Measurements from ENCODE around the gene NMRK1.

DNA sequence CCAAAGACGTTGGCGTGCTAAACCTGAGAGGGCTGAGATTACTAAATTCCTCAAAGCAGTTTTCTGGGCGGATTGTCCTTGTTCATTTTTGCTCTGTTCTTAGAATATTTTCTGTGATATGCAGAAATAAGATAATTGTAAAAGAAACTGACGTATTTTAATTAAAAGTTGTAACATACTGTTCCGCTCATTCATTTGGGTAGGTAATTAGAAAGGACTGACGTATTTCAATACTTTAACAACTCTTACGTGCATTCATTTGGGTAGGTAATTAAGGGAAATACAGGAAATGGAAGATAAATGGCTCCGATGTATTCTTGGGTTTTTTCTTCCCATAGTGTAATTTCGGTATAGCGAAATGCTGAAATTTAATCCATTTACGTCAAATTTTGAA lies 1.4 kb upstream of the NMRK1 start:
- TF ChIP-seq, protein P1, sequence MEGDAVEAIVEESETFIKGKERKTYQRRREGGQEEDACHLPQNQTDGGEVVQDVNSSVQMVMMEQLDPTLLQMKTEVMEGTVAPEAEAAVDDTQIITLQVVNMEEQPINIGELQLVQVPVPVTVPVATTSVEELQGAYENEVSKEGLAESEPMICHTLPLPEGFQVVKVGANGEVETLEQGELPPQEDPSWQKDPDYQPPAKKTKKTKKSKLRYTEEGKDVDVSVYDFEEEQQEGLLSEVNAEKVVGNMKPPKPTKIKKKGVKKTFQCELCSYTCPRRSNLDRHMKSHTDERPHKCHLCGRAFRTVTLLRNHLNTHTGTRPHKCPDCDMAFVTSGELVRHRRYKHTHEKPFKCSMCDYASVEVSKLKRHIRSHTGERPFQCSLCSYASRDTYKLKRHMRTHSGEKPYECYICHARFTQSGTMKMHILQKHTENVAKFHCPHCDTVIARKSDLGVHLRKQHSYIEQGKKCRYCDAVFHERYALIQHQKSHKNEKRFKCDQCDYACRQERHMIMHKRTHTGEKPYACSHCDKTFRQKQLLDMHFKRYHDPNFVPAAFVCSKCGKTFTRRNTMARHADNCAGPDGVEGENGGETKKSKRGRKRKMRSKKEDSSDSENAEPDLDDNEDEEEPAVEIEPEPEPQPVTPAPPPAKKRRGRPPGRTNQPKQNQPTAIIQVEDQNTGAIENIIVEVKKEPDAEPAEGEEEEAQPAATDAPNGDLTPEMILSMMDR (conservative IDR thresholded peaks at IDR 0.05; ENCODE audit: low read depth in 2 of 2) = no peak
- no peak for TF ChIP-seq EZH2 (IDR thresholded peaks at IDR 0.05; ENCODE audit: low read depth, unreplicated experiment)
- no peak for TF ChIP-seq POLR2AphosphoS5 (IDR thresholded peaks at IDR 0.05; ENCODE audit: low read depth)
- TF ChIP-seq, protein P2, sequence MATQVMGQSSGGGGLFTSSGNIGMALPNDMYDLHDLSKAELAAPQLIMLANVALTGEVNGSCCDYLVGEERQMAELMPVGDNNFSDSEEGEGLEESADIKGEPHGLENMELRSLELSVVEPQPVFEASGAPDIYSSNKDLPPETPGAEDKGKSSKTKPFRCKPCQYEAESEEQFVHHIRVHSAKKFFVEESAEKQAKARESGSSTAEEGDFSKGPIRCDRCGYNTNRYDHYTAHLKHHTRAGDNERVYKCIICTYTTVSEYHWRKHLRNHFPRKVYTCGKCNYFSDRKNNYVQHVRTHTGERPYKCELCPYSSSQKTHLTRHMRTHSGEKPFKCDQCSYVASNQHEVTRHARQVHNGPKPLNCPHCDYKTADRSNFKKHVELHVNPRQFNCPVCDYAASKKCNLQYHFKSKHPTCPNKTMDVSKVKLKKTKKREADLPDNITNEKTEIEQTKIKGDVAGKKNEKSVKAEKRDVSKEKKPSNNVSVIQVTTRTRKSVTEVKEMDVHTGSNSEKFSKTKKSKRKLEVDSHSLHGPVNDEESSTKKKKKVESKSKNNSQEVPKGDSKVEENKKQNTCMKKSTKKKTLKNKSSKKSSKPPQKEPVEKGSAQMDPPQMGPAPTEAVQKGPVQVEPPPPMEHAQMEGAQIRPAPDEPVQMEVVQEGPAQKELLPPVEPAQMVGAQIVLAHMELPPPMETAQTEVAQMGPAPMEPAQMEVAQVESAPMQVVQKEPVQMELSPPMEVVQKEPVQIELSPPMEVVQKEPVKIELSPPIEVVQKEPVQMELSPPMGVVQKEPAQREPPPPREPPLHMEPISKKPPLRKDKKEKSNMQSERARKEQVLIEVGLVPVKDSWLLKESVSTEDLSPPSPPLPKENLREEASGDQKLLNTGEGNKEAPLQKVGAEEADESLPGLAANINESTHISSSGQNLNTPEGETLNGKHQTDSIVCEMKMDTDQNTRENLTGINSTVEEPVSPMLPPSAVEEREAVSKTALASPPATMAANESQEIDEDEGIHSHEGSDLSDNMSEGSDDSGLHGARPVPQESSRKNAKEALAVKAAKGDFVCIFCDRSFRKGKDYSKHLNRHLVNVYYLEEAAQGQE (IDR thresholded peaks at IDR 0.05; ENCODE audit: unreplicated experiment) = no peak
- no peak for TF ChIP-seq CREB1 (CRISPR knock-in tag; IDR thresholded peaks at IDR 0.05; ENCODE audit: low read depth)
- no peak for TF ChIP-seq EZH2phosphoT487 (IDR thresholded peaks at IDR 0.05; ENCODE audit: unreplicated experiment)
- TF ChIP-seq ZNF331 (CRISPR knock-in tag; IDR thresholded peaks at IDR 0.05; ENCODE audit: low read depth) = no peak
- TF ChIP-seq, protein P3, sequence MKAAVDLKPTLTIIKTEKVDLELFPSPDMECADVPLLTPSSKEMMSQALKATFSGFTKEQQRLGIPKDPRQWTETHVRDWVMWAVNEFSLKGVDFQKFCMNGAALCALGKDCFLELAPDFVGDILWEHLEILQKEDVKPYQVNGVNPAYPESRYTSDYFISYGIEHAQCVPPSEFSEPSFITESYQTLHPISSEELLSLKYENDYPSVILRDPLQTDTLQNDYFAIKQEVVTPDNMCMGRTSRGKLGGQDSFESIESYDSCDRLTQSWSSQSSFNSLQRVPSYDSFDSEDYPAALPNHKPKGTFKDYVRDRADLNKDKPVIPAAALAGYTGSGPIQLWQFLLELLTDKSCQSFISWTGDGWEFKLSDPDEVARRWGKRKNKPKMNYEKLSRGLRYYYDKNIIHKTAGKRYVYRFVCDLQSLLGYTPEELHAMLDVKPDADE (IDR thresholded peaks at IDR 0.05) = no peak
- TF ChIP-seq NANOG (IDR thresholded peaks at IDR 0.05; ENCODE audit: borderline replicate concordance) = no peak
